Esophagus muscularis mucosa (tissue), 4 donors: Measurements from ENCODE around the gene COPZ1. TPM values are rescaled to one million over a fixed set of nuclear protein-coding genes. Genes with fewer than 3 reads are reported as not detected.
A peak's percentile ranks its signal among the peaks of the same experiment; 100 is the strongest.

Experiments
- DNase-seq: peaks from one replicate; pipeline ENCODE4 v3.0.0-alpha.2; 2017; ENCODE audit errors: extremely low spot score
- H3K27ac ChIP-seq, 4 donors: fragments of 200-600 bp; sonication (generic); replicated peaks in 1 of 4; 1 replicate in 3 of 4; 2 replicates in 1 of 4; pipeline ENCODE4 v1.5.1; 2016 to 2019; ENCODE audit warnings: mild to moderate bottlenecking in 1 of 4
- H3K27me3 ChIP-seq, 4 donors: fragments of 200-600 bp; sonication (generic); one replicate each; pipeline versions ENCODE4 v1.5.1 to v1.6.0; 2016 to 2019
- H3K36me3 ChIP-seq, 4 donors: fragments of 200-600 bp; sonication (generic); one replicate each; pipeline ENCODE4 v1.5.1; 2016 to 2019
- H3K4me1 ChIP-seq, 4 donors: fragments of 200-600 bp; sonication (generic); one replicate each; pipeline ENCODE4 v1.5.1; 2016 to 2019
- H3K4me3 ChIP-seq, 4 donors: fragments of 200-600 bp; sonication (generic); 1 replicate in 2 of 4; 2 replicates in 2 of 4; pipeline ENCODE4 v1.5.1; 2016 to 2019; ENCODE audit warnings: mild to moderate bottlenecking in 4 of 4, moderate library complexity in 1 of 4
- H3K9me3 ChIP-seq, 4 donors: fragments of 200-600 bp; sonication (generic); 1 replicate in 3 of 4; 2 replicates in 1 of 4; pipeline ENCODE4 v1.5.1; 2016 to 2019
- EP300 ChIP-seq: sonication (generic); formaldehyde crosslinking; IDR thresholded peaks from one replicate; pipeline ENCODE4 v1.6.1; 2017; ENCODE audit warnings: antibody characterized with exemption
- POLR2A ChIP-seq: fragments of 450-650 bp; IDR thresholded peaks from one replicate; pipeline ENCODE4 v1.6.1; 2017; ENCODE audit warnings: antibody characterized with exemption, moderate library complexity, mild to moderate bottlenecking, low read depth
- POLR2AphosphoS5 ChIP-seq, 2 donors: sonication (generic); formaldehyde crosslinking; IDR thresholded peaks; one replicate each; pipeline ENCODE4 v1.6.1; 2017; ENCODE audit warnings: antibody characterized with exemption in 2 of 2
- WGBS: methylation state at CpG from one replicate; pipeline ENCODE4 v1.1.5; 2018; 5-methylcytosine and 5-hydroxymethylcytosine counted together
- intact Hi-C: fragments of 100-400 bp; cut with DNase I; formaldehyde crosslinking; loops from one replicate; pipeline ENCODE4 v1.15.1; 2023
- total RNA-seq, 4 donors: library from RNA; depleted of rRNA; stranded (reverse); fragments of >200 nt; gene quantifications; one replicate each; pipeline versions ENCODE4 v1.1.0 to v1.2.1, GENCODE V29; 2016
- TF ChIP-seq, protein P1 (sequence below), 3 experiments: fragments of 200-600 bp in 2 of 3; fragments of 450-650 bp in 1 of 3; sonication (generic) in 2 of 3; IDR thresholded peaks; one replicate each; pipeline ENCODE4 v1.5.1; 2017 to 2019; ENCODE audit warnings: antibody characterized with exemption in 3 of 3, mild to moderate bottlenecking in 2 of 3, moderate library complexity in 1 of 3

COPZ1 gene
- total RNA-seq, 4 donors from 2014 or later, result 41.1 to 61.9 (median 48.5) TPM

GRCh38 chr12:54331461-54331860 is 6.5 kb downstream of the COPZ1 start:
- H3K9me3 ChIP-seq, result no peaks in the 10 kb centered on the region
- H3K36me3 ChIP-seq, result peaks cover 0 to 14% (median 0%) of the 10 kb centered on the region in 4 donors
- H3K4me1 ChIP-seq, result peaks cover 23 to 91% (median 77%) of the 10 kb centered on the region in 4 donors
- DNase-seq, result no peak
- intact Hi-C loops, result no loop called here
- WGBS, result 84% methylated on average over 5 of the region's 5 CpGs
- no peaks in the 10 kb centered on the region for H3K27me3 ChIP-seq
- TF ChIP-seq POLR2A (no peak), EP300 (no peak), POLR2AphosphoS5 (IDR thresholded peaks at IDR 0.05) (no peak)
- TF ChIP-seq, protein P1, sequence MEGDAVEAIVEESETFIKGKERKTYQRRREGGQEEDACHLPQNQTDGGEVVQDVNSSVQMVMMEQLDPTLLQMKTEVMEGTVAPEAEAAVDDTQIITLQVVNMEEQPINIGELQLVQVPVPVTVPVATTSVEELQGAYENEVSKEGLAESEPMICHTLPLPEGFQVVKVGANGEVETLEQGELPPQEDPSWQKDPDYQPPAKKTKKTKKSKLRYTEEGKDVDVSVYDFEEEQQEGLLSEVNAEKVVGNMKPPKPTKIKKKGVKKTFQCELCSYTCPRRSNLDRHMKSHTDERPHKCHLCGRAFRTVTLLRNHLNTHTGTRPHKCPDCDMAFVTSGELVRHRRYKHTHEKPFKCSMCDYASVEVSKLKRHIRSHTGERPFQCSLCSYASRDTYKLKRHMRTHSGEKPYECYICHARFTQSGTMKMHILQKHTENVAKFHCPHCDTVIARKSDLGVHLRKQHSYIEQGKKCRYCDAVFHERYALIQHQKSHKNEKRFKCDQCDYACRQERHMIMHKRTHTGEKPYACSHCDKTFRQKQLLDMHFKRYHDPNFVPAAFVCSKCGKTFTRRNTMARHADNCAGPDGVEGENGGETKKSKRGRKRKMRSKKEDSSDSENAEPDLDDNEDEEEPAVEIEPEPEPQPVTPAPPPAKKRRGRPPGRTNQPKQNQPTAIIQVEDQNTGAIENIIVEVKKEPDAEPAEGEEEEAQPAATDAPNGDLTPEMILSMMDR (IDR thresholded peaks at IDR 0.05), result no peak
- no peak overlapping the region for H3K4me3 ChIP-seq
- no peak overlapping the region for H3K27ac ChIP-seq

- Histone ChIP-seq H3K27ac (no peak overlapping the region), H3K9me3 (no peaks in the 10 kb centered on the region), H3K27me3 (no peaks in the 10 kb centered on the region), H3K36me3 (peaks cover 0 to 12% (median 0%) of the 10 kb centered on the region in 4 donors), H3K4me1 (peaks cover 29 to 91% (median 77%) of the 10 kb centered on the region in 4 donors), H3K4me3 (no peak overlapping the region)
- no peak for DNase-seq
- TF ChIP-seq POLR2AphosphoS5 (IDR thresholded peaks at IDR 0.05) (no peak), POLR2A (no peak), EP300 (no peak)
- TF ChIP-seq, protein P1 (IDR thresholded peaks at IDR 0.05), result no peak
- 96% methylated on average over 4 of the region's 4 CpGs for WGBS
- intact Hi-C loops, result no loop called here
Measured at GRCh38 chr12:54333420-54334034, 8.6 kb downstream of the COPZ1 start.

DNA sequence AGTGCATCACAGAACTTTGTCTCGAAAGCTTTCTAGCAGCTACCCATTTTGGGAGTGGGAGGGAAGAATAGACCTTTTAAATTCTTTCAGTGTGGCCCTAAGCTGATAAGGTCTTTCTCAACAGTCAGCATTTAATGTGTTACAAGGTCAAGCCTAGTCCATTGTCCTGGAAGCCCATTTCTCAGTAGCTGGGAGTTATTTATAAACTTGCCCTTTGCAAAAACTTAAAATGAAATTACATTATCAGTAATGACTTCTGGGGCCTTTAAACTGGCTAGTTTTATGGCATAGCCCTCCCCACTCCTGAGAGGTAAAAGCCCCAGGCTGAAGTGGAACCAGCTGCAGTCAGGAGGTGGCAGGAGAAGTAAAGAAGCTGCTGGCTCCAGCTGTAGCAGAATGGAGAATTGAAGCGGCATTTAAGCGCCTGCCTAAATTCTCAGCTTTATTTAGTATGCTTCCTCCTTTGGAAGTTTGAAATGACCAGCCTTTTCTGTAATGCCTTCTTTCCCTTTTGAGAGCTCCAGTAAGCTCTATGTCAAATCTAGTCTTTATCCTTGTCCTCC is 12.4 kb downstream of the COPZ1 start:
- peaks cover 27 to 91% (median 75%) of the 10 kb centered on the region in 4 donors for H3K4me1 ChIP-seq

GRCh38 chr12:54337854-54338650 is 13.1 kb downstream of the COPZ1 start:
- Histone ChIP-seq H3K36me3 (peaks cover 4 to 29% (median 26%) of the 10 kb centered on the region in 4 donors), H3K27ac (peak overlapping the region; percentile 41 to 77 (median 71)), H3K4me3 (no peak overlapping the region), H3K9me3 (no peaks in the 10 kb centered on the region), H3K4me1 (peaks cover 27 to 86% (median 74%) of the 10 kb centered on the region in 4 donors), H3K27me3 (no peaks in the 10 kb centered on the region)
- intact Hi-C loops, result no loop called here
- no peak for DNase-seq
- TF ChIP-seq POLR2A, result no peak
- TF ChIP-seq POLR2AphosphoS5 (IDR thresholded peaks at IDR 0.05), result no peak
- no peak for TF ChIP-seq EP300
- TF ChIP-seq, protein P1 (IDR thresholded peaks at IDR 0.05), result no peak
- WGBS, result 60% methylated on average over 3 of the region's 3 CpGs

More for the DNA sequence above, 12.4 kb downstream of the COPZ1 start:
- Histone ChIP-seq H3K4me3 (no peak overlapping the region), H3K9me3 (no peaks in the 10 kb centered on the region), H3K27ac (peak overlapping the region; percentile 41 to 77 (median 71)), H3K27me3 (no peaks in the 10 kb centered on the region), H3K36me3 (peaks cover 0 to 22% (median 19%) of the 10 kb centered on the region in 4 donors)
- 35% methylated on average over 3 of the region's 3 CpGs for WGBS
- no peak for TF ChIP-seq POLR2AphosphoS5 (IDR thresholded peaks at IDR 0.05)
- TF ChIP-seq, protein P1 (IDR thresholded peaks at IDR 0.05), result peak in 2 of 3 experiments; percentile 38 to 46
- TF ChIP-seq POLR2A, result no peak
- no peak for TF ChIP-seq EP300
- intact Hi-C loops, result no loop called here
- no peak for DNase-seq
